CD4-positive, alpha-beta T cell treated with Interleukin-6 for 4 hours (primary cell): Measurements from ENCODE around the gene ABI3BP.

ENCODE experiments used
- DNase-seq: peaks from one replicate; pipeline ENCODE4 v3.0.0-alpha.2; 2020; ENCODE audit warnings: mixed read lengths

Gene ABI3BP

GRCh38 chr3:100761211-100761942, 231.8 kb downstream of the ABI3BP start:
- peak; percentile 10 for DNase-seq

- no peak for DNase-seq
Measured at GRCh38 chr3:100760377-100760776, 232.8 kb downstream of the ABI3BP start.

GRCh38 chr3:100759950-100760349, 233.3 kb downstream of the ABI3BP start:
- no peak for DNase-seq

- DNase-seq, result no peak
Measured at GRCh38 chr3:100759159-100759558, 234.1 kb downstream of the ABI3BP start.

- no peak for DNase-seq
Measured at GRCh38 chr3:100756441-100756840, 236.8 kb downstream of the ABI3BP start.

GRCh38 chr3:100754563-100755334, 238.5 kb downstream of the ABI3BP start:
- no peak for DNase-seq

- DNase-seq, result no peak
Measured at GRCh38 chr3:100753846-100754245, 239.4 kb downstream of the ABI3BP start.

- DNase-seq, result no peak
Measured at GRCh38 chr3:100748967-100749366, 244.3 kb downstream of the ABI3BP start.

GRCh38 chr3:100748220-100748619, 245.0 kb downstream of the ABI3BP start:
- DNase-seq, result no peak

- no peak for DNase-seq
Measured at GRCh38 chr3:100746092-100746491, 247.1 kb downstream of the ABI3BP start.

GRCh38 chr3:100745617-100746016, 247.6 kb downstream of the ABI3BP start:
- DNase-seq, result no peak

GRCh38 chr3:100744671-100745070, 248.6 kb downstream of the ABI3BP start:
- no peak for DNase-seq

- no peak for DNase-seq
Measured at GRCh38 chr3:100743535-100743934, 249.7 kb downstream of the ABI3BP start.

- no peak for DNase-seq
Measured at GRCh38 chr3:100740207-100740606, 253.0 kb downstream of the ABI3BP start.

GRCh38 chr3:100737334-100737733, 255.9 kb downstream of the ABI3BP start:
- DNase-seq, result no peak

- no peak for DNase-seq
Measured at GRCh38 chr3:100732435-100732834, 260.8 kb downstream of the ABI3BP start.

GRCh38 chr3:100730524-100730923, 262.7 kb downstream of the ABI3BP start:
- DNase-seq, result no peak

- DNase-seq, result no peak
Measured at GRCh38 chr3:100726706-100727105, 266.5 kb downstream of the ABI3BP start.

- no peak for DNase-seq
Measured at GRCh38 chr3:100725935-100726513, 267.2 kb downstream of the ABI3BP start.

- no peak for DNase-seq
Measured at GRCh38 chr3:100720426-100720825, 272.8 kb downstream of the ABI3BP start.

- no peak for DNase-seq
Measured at GRCh38 chr3:100719136-100719535, 274.1 kb downstream of the ABI3BP start.

GRCh38 chr3:100717637-100718487, 275.4 kb downstream of the ABI3BP start:
- DNase-seq, result no peak

- no peak for DNase-seq
Measured at GRCh38 chr3:100717063-100717462, 276.2 kb downstream of the ABI3BP start.
